SK-N-SH treated with all-trans-retinoic acid at 6 μM for 48 hours (cell line): ENCODE measurements around the gene MYO18A.
A peak's percentile ranks its signal among the peaks of the same experiment; 100 is the strongest.

ENCODE experiments used
- ATAC-seq: fragments of 200-7000 bp; cut with Tn5 transposase; 3 replicates; pipeline ENCODE4 v1.9.1; 2020; ENCODE audit warnings: mild to moderate bottlenecking, moderate library complexity
- BACH2 ChIP-seq: fragments of 250-450 bp; sonication (Bioruptor Pico); IDR thresholded peaks from 2 replicates; pipeline ENCODE4 v1.9.0; 2021; ENCODE audit warnings: mild to moderate bottlenecking, borderline replicate concordance
- CSDC2 ChIP-seq: fragments of 250-450 bp; sonication (Bioruptor Pico); IDR thresholded peaks from 2 replicates; pipeline ENCODE4 v1.5.0; 2020; ENCODE audit warnings: mild to moderate bottlenecking, moderate library complexity
- ESRRG ChIP-seq: fragments of 250-450 bp; sonication (Bioruptor Pico); IDR thresholded peaks from 2 replicates; pipeline ENCODE4 v1.6.1; 2021; ENCODE audit warnings: mild to moderate bottlenecking
- GLIS3 ChIP-seq: fragments of 250-450 bp; sonication (Bioruptor Pico); IDR thresholded peaks from 2 replicates; pipeline ENCODE4 v1.5.0; 2020; ENCODE audit warnings: mild to moderate bottlenecking, moderate library complexity
- ISL1 ChIP-seq: fragments of 250-450 bp; sonication (Bioruptor Pico); IDR thresholded peaks from 2 replicates; pipeline ENCODE4 v2.1.2; 2022; ENCODE audit warnings: mild to moderate bottlenecking, moderate library complexity
- OSR1 ChIP-seq: fragments of 250-450 bp; sonication (Bioruptor Pico); IDR thresholded peaks from 2 replicates; pipeline ENCODE4 v1.8.0; 2022; ENCODE audit warnings: moderate library complexity, mild to moderate bottlenecking, inconsistent platforms
- PPARA ChIP-seq: fragments of 250-450 bp; sonication (Bioruptor Pico); IDR thresholded peaks from 2 replicates; pipeline ENCODE4 v1.5.0; 2020; ENCODE audit warnings: mild to moderate bottlenecking, borderline replicate concordance
- RARB ChIP-seq: fragments of 250-450 bp; sonication (Bioruptor Pico); IDR thresholded peaks from 2 replicates; pipeline ENCODE4 v1.8.0; 2021; ENCODE audit warnings: mild to moderate bottlenecking, moderate library complexity
- SNAI2 ChIP-seq: fragments of 250-450 bp; sonication (Bioruptor Pico); IDR thresholded peaks from 2 replicates; pipeline ENCODE4 v1.5.0; 2020; ENCODE audit warnings: mild to moderate bottlenecking, moderate library complexity
- TCF4 ChIP-seq: fragments of 250-450 bp; sonication (Bioruptor Pico); IDR thresholded peaks from 2 replicates; pipeline ENCODE4 v1.8.0; 2021; ENCODE audit warnings: mild to moderate bottlenecking, moderate library complexity, borderline replicate concordance
- TOX ChIP-seq: fragments of 250-450 bp; sonication (Bioruptor Pico); IDR thresholded peaks from 2 replicates; pipeline ENCODE4 v1.8.0; 2021; ENCODE audit warnings: mild to moderate bottlenecking, moderate library complexity, borderline replicate concordance
- ZFP3 ChIP-seq: fragments of 250-450 bp; sonication (Bioruptor Pico); IDR thresholded peaks from 2 replicates; pipeline ENCODE4 v1.5.0; 2020; ENCODE audit warnings: mild to moderate bottlenecking, moderate library complexity
- ZNF565 ChIP-seq: fragments of 450-650 bp; formaldehyde crosslinking; conservative IDR thresholded peaks from 2 replicates; pipeline ENCODE4 v1.5.0; 2020; ENCODE audit warnings: low read depth, mild to moderate bottlenecking, moderate library complexity
- ZNF70 ChIP-seq: fragments of 450-650 bp; formaldehyde crosslinking; IDR thresholded peaks from 2 replicates; pipeline ENCODE4 v1.5.0; 2020; ENCODE audit warnings: mild to moderate bottlenecking, moderate library complexity
- TF ChIP-seq, protein P1 (sequence below): fragments of 250-450 bp; sonication (Bioruptor Pico); IDR thresholded peaks from 2 replicates; pipeline ENCODE4 v1.5.0; 2020; ENCODE audit warnings: mild to moderate bottlenecking, moderate library complexity
- TF ChIP-seq, protein P2 (sequence below): fragments of 250-450 bp; sonication (Bioruptor Pico); IDR thresholded peaks from 2 replicates; pipeline ENCODE4 v1.5.1; 2021; ENCODE audit warnings: mild to moderate bottlenecking, moderate library complexity
- TF ChIP-seq, protein P3 (sequence below): fragments of 250-450 bp; sonication (Bioruptor Pico); IDR thresholded peaks from 2 replicates; pipeline ENCODE4 v1.8.0; 2020; ENCODE audit warnings: mild to moderate bottlenecking, moderate library complexity, borderline replicate concordance
- TF ChIP-seq, protein P4 (sequence below): fragments of 250-450 bp; sonication (Bioruptor Pico); IDR thresholded peaks from 2 replicates; pipeline ENCODE4 v1.5.1; 2020; ENCODE audit warnings: low read depth, mild to moderate bottlenecking, moderate library complexity
- TF ChIP-seq, protein P5 (sequence below): fragments of 250-450 bp; sonication (Bioruptor Pico); IDR thresholded peaks from 2 replicates; pipeline ENCODE4 v1.8.0; 2021; ENCODE audit warnings: low read depth, mild to moderate bottlenecking, moderate library complexity, borderline replicate concordance

MYO18A gene

DNA sequence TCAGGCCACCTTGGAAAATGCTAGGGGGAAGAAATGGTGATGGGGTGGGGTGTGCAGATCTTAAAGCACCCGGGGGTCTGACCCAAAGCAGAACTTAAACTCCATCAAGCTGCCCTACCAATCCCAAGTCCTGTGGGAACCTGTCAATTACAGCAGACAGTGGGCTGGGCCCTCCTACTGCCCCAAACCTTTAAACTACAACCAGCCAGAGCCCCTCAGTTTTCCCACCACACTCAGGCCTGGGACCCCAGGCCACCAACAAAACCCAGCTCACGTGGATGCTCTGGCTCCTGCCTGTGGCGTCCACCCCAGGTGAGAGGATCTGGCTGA is 2.7 kb downstream of the MYO18A start:
- TF ChIP-seq, protein P1, sequence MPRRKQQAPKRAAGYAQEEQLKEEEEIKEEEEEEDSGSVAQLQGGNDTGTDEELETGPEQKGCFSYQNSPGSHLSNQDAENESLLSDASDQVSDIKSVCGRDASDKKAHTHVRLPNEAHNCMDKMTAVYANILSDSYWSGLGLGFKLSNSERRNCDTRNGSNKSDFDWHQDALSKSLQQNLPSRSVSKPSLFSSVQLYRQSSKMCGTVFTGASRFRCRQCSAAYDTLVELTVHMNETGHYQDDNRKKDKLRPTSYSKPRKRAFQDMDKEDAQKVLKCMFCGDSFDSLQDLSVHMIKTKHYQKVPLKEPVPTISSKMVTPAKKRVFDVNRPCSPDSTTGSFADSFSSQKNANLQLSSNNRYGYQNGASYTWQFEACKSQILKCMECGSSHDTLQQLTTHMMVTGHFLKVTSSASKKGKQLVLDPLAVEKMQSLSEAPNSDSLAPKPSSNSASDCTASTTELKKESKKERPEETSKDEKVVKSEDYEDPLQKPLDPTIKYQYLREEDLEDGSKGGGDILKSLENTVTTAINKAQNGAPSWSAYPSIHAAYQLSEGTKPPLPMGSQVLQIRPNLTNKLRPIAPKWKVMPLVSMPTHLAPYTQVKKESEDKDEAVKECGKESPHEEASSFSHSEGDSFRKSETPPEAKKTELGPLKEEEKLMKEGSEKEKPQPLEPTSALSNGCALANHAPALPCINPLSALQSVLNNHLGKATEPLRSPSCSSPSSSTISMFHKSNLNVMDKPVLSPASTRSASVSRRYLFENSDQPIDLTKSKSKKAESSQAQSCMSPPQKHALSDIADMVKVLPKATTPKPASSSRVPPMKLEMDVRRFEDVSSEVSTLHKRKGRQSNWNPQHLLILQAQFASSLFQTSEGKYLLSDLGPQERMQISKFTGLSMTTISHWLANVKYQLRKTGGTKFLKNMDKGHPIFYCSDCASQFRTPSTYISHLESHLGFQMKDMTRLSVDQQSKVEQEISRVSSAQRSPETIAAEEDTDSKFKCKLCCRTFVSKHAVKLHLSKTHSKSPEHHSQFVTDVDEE, result no peak
- TF ChIP-seq RARB (CRISPR knock-in tag) (no peak), ZNF565 (CRISPR knock-in tag) (no peak), ZNF70 (no peak), TCF4 (no peak), OSR1 (no peak), PPARA (CRISPR knock-in tag) (no peak), CSDC2 (no peak)
- TF ChIP-seq, protein P2, sequence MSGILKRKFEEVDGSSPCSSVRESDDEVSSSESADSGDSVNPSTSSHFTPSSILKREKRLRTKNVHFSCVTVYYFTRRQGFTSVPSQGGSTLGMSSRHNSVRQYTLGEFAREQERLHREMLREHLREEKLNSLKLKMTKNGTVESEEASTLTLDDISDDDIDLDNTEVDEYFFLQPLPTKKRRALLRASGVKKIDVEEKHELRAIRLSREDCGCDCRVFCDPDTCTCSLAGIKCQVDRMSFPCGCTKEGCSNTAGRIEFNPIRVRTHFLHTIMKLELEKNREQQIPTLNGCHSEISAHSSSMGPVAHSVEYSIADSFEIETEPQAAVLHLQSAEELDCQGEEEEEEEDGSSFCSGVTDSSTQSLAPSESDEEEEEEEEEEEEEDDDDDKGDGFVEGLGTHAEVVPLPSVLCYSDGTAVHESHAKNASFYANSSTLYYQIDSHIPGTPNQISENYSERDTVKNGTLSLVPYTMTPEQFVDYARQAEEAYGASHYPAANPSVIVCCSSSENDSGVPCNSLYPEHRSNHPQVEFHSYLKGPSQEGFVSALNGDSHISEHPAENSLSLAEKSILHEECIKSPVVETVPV (CRISPR knock-in tag), result no peak
- no peak for ATAC-seq

DNA sequence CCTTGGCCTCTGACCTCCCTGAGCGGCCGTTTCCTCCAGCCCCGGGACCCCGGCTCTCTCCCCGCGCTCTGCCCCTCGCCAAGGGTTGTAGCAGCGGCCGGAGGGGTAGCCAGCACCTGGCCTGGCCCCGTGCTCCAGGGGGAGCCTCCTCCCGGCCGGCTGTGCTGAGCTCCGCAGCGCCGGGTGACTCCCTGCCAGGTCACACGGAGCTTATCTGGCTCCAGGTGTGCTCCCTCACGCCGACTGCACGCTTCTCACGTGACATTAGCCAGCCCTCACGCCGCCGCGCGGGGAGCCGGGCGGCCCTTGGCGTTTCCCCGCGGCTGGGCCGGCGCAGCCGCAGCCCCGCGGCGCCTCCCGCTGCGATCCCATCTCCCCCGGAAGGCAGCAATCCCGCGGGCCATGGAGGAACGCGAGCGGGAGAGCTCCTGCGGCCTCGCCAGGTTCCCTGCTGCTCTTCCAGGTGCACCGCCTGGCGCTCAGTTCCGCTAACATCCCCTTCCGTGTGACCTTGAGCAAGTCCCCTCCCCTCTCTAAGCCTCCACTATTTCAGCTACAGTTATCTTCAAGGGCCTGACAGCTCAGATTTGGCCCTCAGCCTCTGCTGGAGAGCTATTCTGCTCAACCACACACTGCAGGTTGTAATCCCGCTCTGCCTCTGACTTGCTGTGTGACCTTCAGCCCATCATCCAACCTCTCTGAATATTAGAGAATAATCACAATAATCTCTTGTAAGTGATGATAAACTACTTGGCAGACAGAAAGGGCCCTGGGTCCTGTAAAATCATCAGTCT is 3.4 kb downstream of the MYO18A start:
- TF ChIP-seq BACH2 (CRISPR knock-in tag) (no peak), ZNF565 (CRISPR knock-in tag) (no peak), OSR1 (no peak), ESRRG (CRISPR knock-in tag) (no peak), ZNF70 (no peak), SNAI2 (CRISPR knock-in tag) (no peak), CSDC2 (no peak), ZFP3 (CRISPR knock-in tag) (0 out of 2 replicates have a peak, but pooled peaks have one; percentile 21), TCF4 (no peak)
- TF ChIP-seq, protein P3, sequence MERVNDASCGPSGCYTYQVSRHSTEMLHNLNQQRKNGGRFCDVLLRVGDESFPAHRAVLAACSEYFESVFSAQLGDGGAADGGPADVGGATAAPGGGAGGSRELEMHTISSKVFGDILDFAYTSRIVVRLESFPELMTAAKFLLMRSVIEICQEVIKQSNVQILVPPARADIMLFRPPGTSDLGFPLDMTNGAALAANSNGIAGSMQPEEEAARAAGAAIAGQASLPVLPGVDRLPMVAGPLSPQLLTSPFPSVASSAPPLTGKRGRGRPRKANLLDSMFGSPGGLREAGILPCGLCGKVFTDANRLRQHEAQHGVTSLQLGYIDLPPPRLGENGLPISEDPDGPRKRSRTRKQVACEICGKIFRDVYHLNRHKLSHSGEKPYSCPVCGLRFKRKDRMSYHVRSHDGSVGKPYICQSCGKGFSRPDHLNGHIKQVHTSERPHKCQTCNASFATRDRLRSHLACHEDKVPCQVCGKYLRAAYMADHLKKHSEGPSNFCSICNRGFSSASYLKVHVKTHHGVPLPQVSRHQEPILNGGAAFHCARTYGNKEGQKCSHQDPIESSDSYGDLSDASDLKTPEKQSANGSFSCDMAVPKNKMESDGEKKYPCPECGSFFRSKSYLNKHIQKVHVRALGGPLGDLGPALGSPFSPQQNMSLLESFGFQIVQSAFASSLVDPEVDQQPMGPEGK (CRISPR knock-in tag), result no peak
- TF ChIP-seq, protein P4, sequence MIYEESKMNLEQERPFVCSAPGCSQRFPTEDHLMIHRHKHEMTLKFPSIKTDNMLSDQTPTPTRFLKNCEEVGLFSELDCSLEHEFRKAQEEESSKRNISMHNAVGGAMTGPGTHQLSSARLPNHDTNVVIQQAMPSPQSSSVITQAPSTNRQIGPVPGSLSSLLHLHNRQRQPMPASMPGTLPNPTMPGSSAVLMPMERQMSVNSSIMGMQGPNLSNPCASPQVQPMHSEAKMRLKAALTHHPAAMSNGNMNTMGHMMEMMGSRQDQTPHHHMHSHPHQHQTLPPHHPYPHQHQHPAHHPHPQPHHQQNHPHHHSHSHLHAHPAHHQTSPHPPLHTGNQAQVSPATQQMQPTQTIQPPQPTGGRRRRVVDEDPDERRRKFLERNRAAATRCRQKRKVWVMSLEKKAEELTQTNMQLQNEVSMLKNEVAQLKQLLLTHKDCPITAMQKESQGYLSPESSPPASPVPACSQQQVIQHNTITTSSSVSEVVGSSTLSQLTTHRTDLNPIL (CRISPR knock-in tag), result peak; percentile 17; the same call in 1 of the 2 replicates
- TF ChIP-seq, protein P1, result 0 out of 2 replicates have a peak, but pooled peaks have one; percentile 33
- peak; percentile 2; the same call in 1 of the 3 replicates for ATAC-seq

DNA sequence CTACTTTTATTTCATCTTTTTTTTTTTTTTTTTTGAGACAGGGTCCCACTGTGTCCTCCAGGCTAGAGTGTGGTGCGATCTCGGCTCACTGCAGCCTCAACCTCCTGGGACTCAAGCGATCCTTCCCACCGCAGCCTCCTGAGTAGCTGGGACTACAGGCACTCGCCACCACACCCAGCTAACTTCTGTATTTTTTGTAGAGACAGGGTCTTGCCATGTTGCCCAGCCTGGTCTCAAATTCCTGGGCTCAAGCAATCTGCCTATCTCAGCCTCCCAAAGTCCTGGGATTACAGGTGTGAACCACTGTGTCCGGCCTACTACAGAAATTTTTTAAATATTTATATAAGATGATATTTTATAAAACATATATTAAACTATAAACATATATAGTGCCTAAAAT is 4.8 kb downstream of the MYO18A start:
- TF ChIP-seq GLIS3 (CRISPR knock-in tag) (no peak), BACH2 (CRISPR knock-in tag) (no peak)
- no peak for ATAC-seq

DNA sequence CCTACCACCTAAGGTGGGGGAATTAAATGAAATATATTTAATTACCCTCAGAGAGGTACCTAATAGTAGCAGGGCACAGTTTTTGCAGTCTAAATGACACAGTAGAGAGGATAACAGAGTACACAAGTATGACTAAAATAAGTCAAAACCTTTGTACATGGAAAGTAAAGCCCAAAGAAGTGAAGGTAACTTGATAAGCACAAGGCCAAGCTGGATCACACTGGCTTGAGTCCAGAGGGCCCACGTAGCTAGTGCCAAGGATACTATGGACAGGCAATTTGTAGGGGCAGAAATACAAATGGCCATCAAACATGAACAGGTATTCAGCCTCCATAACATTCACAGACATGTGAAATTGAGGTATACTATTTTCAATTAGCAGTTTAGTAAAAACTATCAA is 7.6 kb downstream of the MYO18A start:
- no peak for ATAC-seq
- TF ChIP-seq, protein P5, sequence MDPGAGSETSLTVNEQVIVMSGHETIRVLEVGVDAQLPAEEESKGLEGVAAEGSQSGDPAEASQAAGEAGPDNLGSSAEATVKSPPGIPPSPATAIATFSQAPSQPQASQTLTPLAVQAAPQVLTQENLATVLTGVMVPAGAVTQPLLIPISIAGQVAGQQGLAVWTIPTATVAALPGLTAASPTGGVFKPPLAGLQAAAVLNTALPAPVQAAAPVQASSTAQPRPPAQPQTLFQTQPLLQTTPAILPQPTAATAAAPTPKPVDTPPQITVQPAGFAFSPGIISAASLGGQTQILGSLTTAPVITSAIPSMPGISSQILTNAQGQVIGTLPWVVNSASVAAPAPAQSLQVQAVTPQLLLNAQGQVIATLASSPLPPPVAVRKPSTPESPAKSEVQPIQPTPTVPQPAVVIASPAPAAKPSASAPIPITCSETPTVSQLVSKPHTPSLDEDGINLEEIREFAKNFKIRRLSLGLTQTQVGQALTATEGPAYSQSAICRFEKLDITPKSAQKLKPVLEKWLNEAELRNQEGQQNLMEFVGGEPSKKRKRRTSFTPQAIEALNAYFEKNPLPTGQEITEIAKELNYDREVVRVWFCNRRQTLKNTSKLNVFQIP (CRISPR knock-in tag), result no peak
- TF ChIP-seq GLIS3 (CRISPR knock-in tag) (no peak), OSR1 (no peak), PPARA (CRISPR knock-in tag) (no peak), TOX (CRISPR knock-in tag) (no peak), ZFP3 (CRISPR knock-in tag) (no peak), ZNF565 (CRISPR knock-in tag) (no peak), ISL1 (CRISPR knock-in tag) (no peak)
- TF ChIP-seq, protein P3 (CRISPR knock-in tag), result no peak
